Suprapubic skin (tissue), 4 donors: ENCODE results near the gene KRTAP21-3. TPM values are rescaled to one million over a fixed set of nuclear protein-coding genes. Genes with fewer than 3 reads are reported as not detected.

Experiments used
- DNase-seq, 2 donors: peaks; one replicate each; pipeline ENCODE4 v3.0.0-alpha.2; 2019; ENCODE audit warnings: low spot score in 2 of 2
- H3K27ac ChIP-seq: fragments of 200-600 bp; sonication (generic); one replicate; pipeline ENCODE4 v1.5.1; 2019
- H3K27me3 ChIP-seq: fragments of 200-600 bp; sonication (generic); one replicate; pipeline ENCODE4 v1.5.1; 2019
- H3K36me3 ChIP-seq: fragments of 200-600 bp; sonication (generic); one replicate; pipeline ENCODE4 v1.5.1; 2019
- H3K4me1 ChIP-seq: fragments of 200-600 bp; sonication (generic); one replicate; pipeline ENCODE4 v1.5.1; 2019
- H3K4me3 ChIP-seq: fragments of 200-600 bp; sonication (generic); one replicate; pipeline ENCODE4 v1.5.1; 2019; ENCODE audit warnings: mild to moderate bottlenecking
- H3K9me3 ChIP-seq: fragments of 200-600 bp; sonication (generic); one replicate; pipeline ENCODE4 v1.5.1; 2019
- EP300 ChIP-seq: sonication (generic); formaldehyde crosslinking; IDR thresholded peaks from one replicate; pipeline ENCODE4 v1.6.1; 2017; ENCODE audit warnings: antibody characterized with exemption
- POLR2A ChIP-seq, 2 donors: fragments of 450-650 bp; IDR thresholded peaks; one replicate each; pipeline ENCODE4 v1.6.1; 2017; ENCODE audit warnings: antibody characterized with exemption in 2 of 2, mild to moderate bottlenecking in 2 of 2, moderate library complexity in 2 of 2
- POLR2AphosphoS5 ChIP-seq, 3 donors: sonication (generic); formaldehyde crosslinking; IDR thresholded peaks; one replicate each; pipeline ENCODE4 v1.6.1; 2017; ENCODE audit warnings: antibody characterized with exemption in 3 of 3
- WGBS: methylation state at CpG from one replicate; pipeline ENCODE4 v1.1.5; 2018; 5-methylcytosine and 5-hydroxymethylcytosine counted together
- total RNA-seq, 4 donors: library from RNA; depleted of rRNA; stranded (reverse); fragments of >200 nt; gene quantifications; one replicate each; pipeline ENCODE4 v1.1.0, GENCODE V29; 2016
- TF ChIP-seq, protein P1 (sequence below), 2 donors: fragments of 200-600 bp in 1 of 2; fragments of 450-650 bp in 1 of 2; sonication (generic) in 1 of 2; IDR thresholded peaks; one replicate each; pipeline ENCODE4 v1.5.1; 2016 to 2019; ENCODE audit warnings: antibody characterized with exemption in 2 of 2, mild to moderate bottlenecking in 1 of 2, moderate library complexity in 1 of 2

KRTAP21-3 gene
- total RNA-seq, 4 donors from 2014 or later: not detected

DNA sequence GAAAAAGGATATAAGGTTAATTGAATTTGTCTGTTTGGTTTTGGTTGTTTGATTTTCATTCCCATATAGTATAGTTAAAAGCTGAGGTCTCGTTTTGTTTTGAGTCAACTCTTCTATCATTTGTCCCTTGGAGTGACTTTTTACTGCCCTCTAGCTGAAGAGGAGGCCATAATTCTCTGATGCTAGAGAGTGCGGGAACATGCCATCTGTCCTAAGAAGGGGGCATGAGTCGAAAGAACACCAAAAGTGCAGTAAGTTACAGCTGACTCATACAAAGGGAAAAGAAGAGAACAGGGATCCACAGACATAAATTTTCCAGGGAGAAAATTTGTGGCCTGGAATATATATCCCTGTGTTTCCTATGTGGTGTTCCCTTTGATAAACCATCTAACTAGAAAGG lies 4.1 kb downstream of the KRTAP21-3 start:
- Histone ChIP-seq H3K4me1 (no peaks in the 10 kb centered on the region), H3K9me3 (no peaks in the 10 kb centered on the region), H3K27me3 (no peaks in the 10 kb centered on the region), H3K36me3 (no peaks in the 10 kb centered on the region), H3K4me3 (no peak overlapping the region), H3K27ac (no peak overlapping the region)
- WGBS: 69% methylated on average over 3 of the region's 3 CpGs
- no peak for DNase-seq
- no peak for TF ChIP-seq POLR2A (IDR thresholded peaks at IDR 0.05)
- TF ChIP-seq, protein P1, sequence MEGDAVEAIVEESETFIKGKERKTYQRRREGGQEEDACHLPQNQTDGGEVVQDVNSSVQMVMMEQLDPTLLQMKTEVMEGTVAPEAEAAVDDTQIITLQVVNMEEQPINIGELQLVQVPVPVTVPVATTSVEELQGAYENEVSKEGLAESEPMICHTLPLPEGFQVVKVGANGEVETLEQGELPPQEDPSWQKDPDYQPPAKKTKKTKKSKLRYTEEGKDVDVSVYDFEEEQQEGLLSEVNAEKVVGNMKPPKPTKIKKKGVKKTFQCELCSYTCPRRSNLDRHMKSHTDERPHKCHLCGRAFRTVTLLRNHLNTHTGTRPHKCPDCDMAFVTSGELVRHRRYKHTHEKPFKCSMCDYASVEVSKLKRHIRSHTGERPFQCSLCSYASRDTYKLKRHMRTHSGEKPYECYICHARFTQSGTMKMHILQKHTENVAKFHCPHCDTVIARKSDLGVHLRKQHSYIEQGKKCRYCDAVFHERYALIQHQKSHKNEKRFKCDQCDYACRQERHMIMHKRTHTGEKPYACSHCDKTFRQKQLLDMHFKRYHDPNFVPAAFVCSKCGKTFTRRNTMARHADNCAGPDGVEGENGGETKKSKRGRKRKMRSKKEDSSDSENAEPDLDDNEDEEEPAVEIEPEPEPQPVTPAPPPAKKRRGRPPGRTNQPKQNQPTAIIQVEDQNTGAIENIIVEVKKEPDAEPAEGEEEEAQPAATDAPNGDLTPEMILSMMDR (IDR thresholded peaks at IDR 0.05): no peak
- no peak for TF ChIP-seq EP300
- no peak for TF ChIP-seq POLR2AphosphoS5 (IDR thresholded peaks at IDR 0.05)

DNA sequence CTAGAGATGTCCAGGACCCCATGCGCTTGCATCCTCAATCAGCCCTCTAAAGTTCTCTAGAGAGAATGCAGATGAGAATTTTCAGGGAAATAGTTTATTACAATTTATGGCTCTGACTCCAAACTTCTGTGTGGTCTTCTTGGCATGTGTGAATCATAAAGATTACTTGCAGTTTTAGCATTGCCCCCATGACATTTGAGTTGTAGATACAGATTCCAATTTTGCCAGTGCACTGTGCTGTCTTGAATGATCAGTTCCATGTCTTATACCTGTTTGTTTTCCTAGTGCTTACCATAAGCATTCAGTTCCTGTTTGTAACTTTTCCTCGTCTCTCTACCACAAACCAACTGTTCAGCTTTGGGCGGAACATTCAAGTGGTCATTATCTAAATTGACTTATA lies 4.8 kb downstream of the KRTAP21-3 start:
- H3K27me3 ChIP-seq: no peaks in the 10 kb centered on the region
- no peaks in the 10 kb centered on the region for H3K36me3 ChIP-seq
- TF ChIP-seq POLR2AphosphoS5 (IDR thresholded peaks at IDR 0.05): no peak
- TF ChIP-seq, protein P1 (IDR thresholded peaks at IDR 0.05): no peak
- TF ChIP-seq POLR2A (IDR thresholded peaks at IDR 0.05): no peak
- TF ChIP-seq EP300: no peak
- no peak overlapping the region for H3K27ac ChIP-seq
- no peak overlapping the region for H3K4me3 ChIP-seq
- DNase-seq: no peak
- no peaks in the 10 kb centered on the region for H3K4me1 ChIP-seq
- 91% methylated on average over 3 of the region's 3 CpGs for WGBS
- H3K9me3 ChIP-seq: no peaks in the 10 kb centered on the region

DNA sequence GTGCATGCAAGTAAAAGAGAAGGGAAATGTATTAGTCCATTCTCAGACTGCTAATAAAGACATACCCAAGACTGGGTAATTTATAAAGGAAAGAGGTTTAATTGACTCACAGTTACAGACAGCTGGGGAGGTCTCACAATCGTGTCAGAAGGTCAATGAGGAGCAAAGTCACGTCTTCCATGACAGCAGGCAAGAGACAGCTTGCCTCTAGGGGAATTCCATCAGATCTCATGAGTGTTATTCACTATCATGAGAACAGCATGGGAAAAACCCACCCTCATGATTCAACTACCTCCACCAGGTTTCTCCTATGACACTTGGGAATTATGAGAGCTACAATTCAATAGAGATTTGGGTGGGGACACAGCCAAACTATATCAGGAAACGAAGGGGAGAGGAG lies 8.1 kb downstream of the KRTAP21-3 start:
- Histone ChIP-seq H3K36me3 (no peaks in the 10 kb centered on the region), H3K27ac (no peak overlapping the region), H3K4me1 (no peaks in the 10 kb centered on the region), H3K9me3 (no peaks in the 10 kb centered on the region), H3K27me3 (no peaks in the 10 kb centered on the region), H3K4me3 (no peak overlapping the region)
- no peak for TF ChIP-seq POLR2AphosphoS5 (IDR thresholded peaks at IDR 0.05)
- no peak for TF ChIP-seq POLR2A (IDR thresholded peaks at IDR 0.05)
- TF ChIP-seq, protein P1 (IDR thresholded peaks at IDR 0.05): no peak
- TF ChIP-seq EP300: no peak
- 30% methylated on average over 3 of the region's 3 CpGs for WGBS
- DNase-seq: no peak

DNA sequence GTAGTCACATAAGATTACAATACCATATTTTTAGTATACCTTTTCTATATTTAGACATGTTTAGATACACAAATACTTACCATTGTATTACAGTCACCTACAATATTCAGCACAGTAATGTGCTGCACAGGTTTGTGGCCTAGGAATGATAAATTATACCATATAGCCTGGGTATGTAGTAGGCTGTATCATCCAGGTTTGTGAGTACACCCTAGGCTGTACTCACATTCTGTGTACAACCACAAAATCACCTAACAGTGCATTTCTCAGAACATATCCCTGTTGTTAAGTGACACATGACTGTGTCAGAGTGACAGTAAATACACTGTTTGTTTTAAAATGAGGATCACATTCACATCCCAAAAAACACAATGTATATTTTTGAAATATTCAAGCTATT lies 11.2 kb downstream of the KRTAP21-3 start:
- DNase-seq: no peak
- Histone ChIP-seq H3K27ac (no peak overlapping the region), H3K27me3 (no peaks in the 10 kb centered on the region), H3K36me3 (no peaks in the 10 kb centered on the region), H3K4me1 (no peaks in the 10 kb centered on the region), H3K4me3 (no peak overlapping the region), H3K9me3 (no peaks in the 10 kb centered on the region)
- TF ChIP-seq POLR2AphosphoS5 (IDR thresholded peaks at IDR 0.05): no peak
- TF ChIP-seq EP300: no peak
- TF ChIP-seq, protein P1 (IDR thresholded peaks at IDR 0.05): no peak
- TF ChIP-seq POLR2A (IDR thresholded peaks at IDR 0.05): no peak

DNA sequence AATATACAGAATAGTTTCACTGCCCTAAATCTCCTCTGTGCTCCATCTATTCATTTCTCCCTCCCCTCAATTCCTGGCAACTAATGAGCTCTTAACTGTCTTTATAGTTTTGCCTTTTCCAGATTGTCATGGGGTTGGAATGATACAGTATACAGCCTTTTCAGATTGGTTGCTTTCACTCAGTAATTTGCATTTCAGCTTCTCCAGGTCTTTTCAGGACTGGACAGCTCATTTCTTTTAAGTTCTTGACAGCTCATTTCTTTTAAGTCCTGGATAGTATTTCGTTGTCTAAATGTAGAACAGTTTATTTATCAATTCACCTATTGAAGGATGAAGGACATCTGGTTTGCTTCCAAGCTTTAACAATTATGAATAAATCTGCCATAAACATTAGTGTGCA lies 22.6 kb downstream of the KRTAP21-3 start:
- H3K4me1 ChIP-seq: no peaks in the 10 kb centered on the region
- no peak for DNase-seq
- no peak overlapping the region for H3K4me3 ChIP-seq
- no peaks in the 10 kb centered on the region for H3K9me3 ChIP-seq
- TF ChIP-seq POLR2AphosphoS5 (IDR thresholded peaks at IDR 0.05): no peak
- TF ChIP-seq POLR2A (IDR thresholded peaks at IDR 0.05): no peak
- no peak for TF ChIP-seq EP300
- TF ChIP-seq, protein P1 (IDR thresholded peaks at IDR 0.05): no peak
- no peak overlapping the region for H3K27ac ChIP-seq
- no peaks in the 10 kb centered on the region for H3K27me3 ChIP-seq
- no peaks in the 10 kb centered on the region for H3K36me3 ChIP-seq
- 15% methylated on average over 1 of the region's 1 CpG for WGBS
